T-helper 1 cell treated with Interleukin-12 subunit alpha and Interleukin-12 subunit beta and Interleukin-4 antibody, amounts not matched to agents 30 μg/mL and 1 μg/mL, for 36 hours (primary cell): Measurements from ENCODE around the gene FAM171A1.
"Not testable (repeated sequence)": the region's sequence is repeated elsewhere in the genome, so short reads cannot be mapped to it uniquely, and the experiment has no call there.

Experiments used
- H3K27ac Mint-ChIP-seq: one replicate; pipeline ENCODE4 v1.8.0; 2021; ENCODE audit warnings: mild to moderate bottlenecking, mixed read lengths
- H3K27me3 Mint-ChIP-seq: one replicate; pipeline ENCODE4 v1.8.0; 2021; ENCODE audit warnings: low read depth, mixed read lengths
- H3K36me3 Mint-ChIP-seq: one replicate; pipeline ENCODE4 v1.8.0; 2021; ENCODE audit warnings: low read depth, mixed read lengths
- H3K4me1 Mint-ChIP-seq: one replicate; pipeline ENCODE4 v1.8.0; 2021; ENCODE audit warnings: low read depth, mixed read lengths
- H3K4me3 Mint-ChIP-seq: one replicate; pipeline ENCODE4 v1.8.0; 2021; ENCODE audit warnings: mild to moderate bottlenecking, moderate library complexity, mixed read lengths
- H3K9me3 Mint-ChIP-seq: one replicate; pipeline ENCODE4 v1.8.0; 2021; ENCODE audit warnings: mixed read lengths

FAM171A1 gene

DNA sequence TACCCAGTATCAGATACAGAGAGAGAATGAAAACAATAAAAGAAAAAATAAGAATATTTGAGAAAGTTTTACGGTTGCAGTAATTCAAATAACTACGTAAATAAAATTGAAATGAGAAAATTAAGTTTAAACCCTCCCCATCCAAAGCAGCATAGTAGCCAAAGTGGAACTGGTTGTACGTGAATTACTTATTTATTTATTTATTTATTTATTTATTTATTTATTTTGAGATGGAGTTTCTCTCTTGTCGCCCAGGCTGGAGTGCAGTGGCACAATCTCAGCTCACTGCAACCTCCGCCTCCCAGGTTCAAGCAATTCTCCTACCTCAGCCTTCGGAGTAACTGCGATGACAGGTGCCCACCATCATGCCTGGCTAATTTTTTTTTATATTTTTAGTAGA lies 17.1 kb upstream of the FAM171A1 start:
- not testable (repeated sequence) for H3K27ac Mint-ChIP-seq, H3K4me1 Mint-ChIP-seq, H3K4me3 Mint-ChIP-seq, H3K36me3 Mint-ChIP-seq, H3K9me3 Mint-ChIP-seq
- H3K27me3 Mint-ChIP-seq = peaks cover 10% of the 10 kb centered on the region

- H3K4me3 Mint-ChIP-seq = no peak overlapping the region
- no peaks in the 10 kb centered on the region for H3K4me1 Mint-ChIP-seq
- peaks cover 10% of the 10 kb centered on the region for H3K27me3 Mint-ChIP-seq
- H3K9me3 Mint-ChIP-seq = no peaks in the 10 kb centered on the region
- H3K36me3 Mint-ChIP-seq = no peaks in the 10 kb centered on the region
- no peak overlapping the region for H3K27ac Mint-ChIP-seq
Measured at GRCh38 chr10:15387021-15387420, 15.9 kb upstream of the FAM171A1 start.

DNA sequence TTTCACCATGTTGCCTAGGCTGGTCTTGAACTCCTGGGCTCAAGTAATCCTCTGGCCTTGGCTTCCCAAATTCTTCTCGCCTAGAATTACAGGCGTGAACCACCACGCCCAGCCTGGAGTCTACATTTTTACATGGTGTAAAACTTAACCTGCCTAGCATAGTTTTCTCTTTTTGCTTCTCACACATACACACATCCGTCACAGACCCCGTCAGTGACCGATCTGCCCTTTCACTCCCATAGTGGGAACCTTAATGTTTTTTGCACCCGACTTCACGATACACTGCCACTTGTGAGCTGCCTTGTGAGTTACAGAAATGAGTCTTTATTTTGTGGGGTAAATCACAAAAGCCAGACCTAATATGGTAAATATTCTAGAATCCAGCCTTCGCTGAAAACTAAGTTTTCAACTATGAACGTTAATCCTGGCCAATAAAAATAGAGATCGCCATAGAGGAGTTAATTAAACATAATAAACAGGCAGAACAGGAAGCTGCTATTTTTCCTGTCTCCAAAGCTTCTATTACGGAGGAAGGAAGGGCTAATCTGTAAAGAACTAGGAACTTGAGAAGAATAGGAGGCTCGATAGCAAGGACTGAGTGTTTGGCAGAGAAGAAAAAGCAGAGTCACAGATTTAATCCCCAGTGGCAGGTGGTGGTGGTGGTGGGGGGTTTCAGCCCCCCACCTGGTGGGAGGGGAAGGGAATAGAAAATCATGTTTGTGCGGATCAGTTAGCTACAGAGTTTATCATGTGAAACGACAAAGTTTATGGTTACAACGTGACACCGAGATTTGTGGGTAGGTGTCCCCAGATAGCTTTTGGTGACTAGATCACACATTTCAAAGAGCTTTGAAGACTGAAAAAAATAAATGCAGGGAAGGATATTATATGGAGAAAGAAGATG lies 14.7 kb upstream of the FAM171A1 start:
- Mint-ChIP-seq H3K9me3 (no peaks in the 10 kb centered on the region), H3K27ac (no peak overlapping the region), H3K36me3 (no peaks in the 10 kb centered on the region)

DNA sequence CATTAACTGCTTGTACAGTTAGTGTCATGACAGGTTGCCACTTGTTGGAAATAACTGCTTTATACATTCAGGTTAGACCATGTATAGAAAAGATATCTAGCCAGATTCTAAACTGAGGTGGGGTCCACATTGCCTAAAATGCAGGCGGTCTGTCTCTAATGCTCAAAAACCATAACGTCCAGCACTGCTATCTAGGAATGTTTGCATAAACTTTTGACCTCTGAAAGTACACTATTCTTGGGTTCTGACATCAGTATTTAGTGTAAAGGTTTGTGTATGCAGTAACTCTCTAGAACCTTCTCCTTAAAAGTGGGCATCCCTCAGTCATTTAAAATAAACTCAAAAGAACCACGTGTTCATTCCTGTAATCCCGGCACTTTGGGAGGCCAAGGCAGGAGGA lies 10.3 kb upstream of the FAM171A1 start:
- no peak overlapping the region for H3K27ac Mint-ChIP-seq
- no peaks in the 10 kb centered on the region for H3K9me3 Mint-ChIP-seq
- H3K36me3 Mint-ChIP-seq = no peaks in the 10 kb centered on the region
- no peak overlapping the region for H3K4me3 Mint-ChIP-seq
- no peaks in the 10 kb centered on the region for H3K4me1 Mint-ChIP-seq
- H3K27me3 Mint-ChIP-seq = peaks cover 26% of the 10 kb centered on the region

More for the DNA sequence above, 14.7 kb upstream of the FAM171A1 start:
- no peaks in the 10 kb centered on the region for H3K4me1 Mint-ChIP-seq
- peaks cover 13% of the 10 kb centered on the region for H3K27me3 Mint-ChIP-seq
- no peak overlapping the region for H3K4me3 Mint-ChIP-seq

- H3K27me3 Mint-ChIP-seq = peaks cover 27% of the 10 kb centered on the region
Measured at GRCh38 chr10:15379078-15379477, 8.0 kb upstream of the FAM171A1 start.

GRCh38 chr10:15378569-15378968 lies 7.5 kb upstream of the FAM171A1 start:
- Mint-ChIP-seq H3K27me3 (peaks cover 32% of the 10 kb centered on the region), H3K9me3 (no peaks in the 10 kb centered on the region), H3K27ac (no peak overlapping the region), H3K4me3 (no peak overlapping the region), H3K36me3 (no peaks in the 10 kb centered on the region), H3K4me1 (no peaks in the 10 kb centered on the region)

More at GRCh38 chr10:15379078-15379477, 8.0 kb upstream of the FAM171A1 start:
- H3K4me3 Mint-ChIP-seq = no peak overlapping the region
- H3K27ac Mint-ChIP-seq = no peak overlapping the region
- no peaks in the 10 kb centered on the region for H3K4me1 Mint-ChIP-seq
- H3K36me3 Mint-ChIP-seq = no peaks in the 10 kb centered on the region
- no peaks in the 10 kb centered on the region for H3K9me3 Mint-ChIP-seq

- Mint-ChIP-seq H3K4me3 (no peak overlapping the region), H3K27me3 (peaks cover 53% of the 10 kb centered on the region), H3K4me1 (peaks cover 4% of the 10 kb centered on the region), H3K36me3 (no peaks in the 10 kb centered on the region), H3K9me3 (no peaks in the 10 kb centered on the region), H3K27ac (no peak overlapping the region)
Measured at GRCh38 chr10:15374566-15374965, 3.5 kb upstream of the FAM171A1 start.

DNA sequence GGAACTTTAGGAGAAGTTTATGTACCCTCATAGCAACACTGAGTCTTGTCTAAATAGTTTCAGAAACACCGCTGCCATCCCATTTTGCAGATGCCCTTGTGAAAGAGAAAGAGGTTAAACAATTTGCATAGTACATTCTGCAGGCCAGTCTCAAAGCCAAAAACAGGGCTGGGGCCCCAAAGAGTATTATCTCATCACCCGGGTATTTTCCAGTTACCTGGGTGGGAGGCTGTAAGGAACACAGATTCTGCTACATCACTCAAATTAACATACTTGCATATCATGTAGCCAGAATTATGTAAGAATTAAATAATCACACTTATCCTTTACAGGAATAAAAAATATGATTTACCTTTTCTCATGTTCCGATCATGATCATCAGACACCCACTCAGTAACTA lies 3.1 kb upstream of the FAM171A1 start:
- Mint-ChIP-seq H3K36me3 (no peaks in the 10 kb centered on the region), H3K27ac (no peak overlapping the region), H3K27me3 (peaks cover 58% of the 10 kb centered on the region), H3K9me3 (no peaks in the 10 kb centered on the region), H3K4me3 (no peak overlapping the region), H3K4me1 (peaks cover 4% of the 10 kb centered on the region)

DNA sequence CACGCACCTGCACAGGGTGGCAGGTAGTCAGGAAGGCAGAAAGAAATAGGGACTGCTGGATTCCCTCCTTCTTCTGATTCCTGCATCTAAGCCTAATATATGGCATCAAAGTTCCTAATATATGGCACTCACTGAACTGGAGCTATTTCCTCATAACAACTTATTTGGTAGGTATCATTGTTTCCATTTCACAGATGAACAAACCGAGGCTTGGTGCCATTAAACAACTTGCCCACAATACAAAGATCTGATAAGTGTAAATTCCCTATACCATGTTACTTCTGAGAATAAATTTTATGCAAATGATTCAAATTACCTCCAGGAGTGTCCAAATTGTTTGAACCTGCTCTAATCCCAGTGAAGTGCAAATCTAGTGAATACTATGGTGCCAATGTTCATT lies 2.1 kb upstream of the FAM171A1 start:
- H3K9me3 Mint-ChIP-seq = no peaks in the 10 kb centered on the region
- H3K27me3 Mint-ChIP-seq = peaks cover 67% of the 10 kb centered on the region
- H3K36me3 Mint-ChIP-seq = no peaks in the 10 kb centered on the region
- no peak overlapping the region for H3K27ac Mint-ChIP-seq
- peaks cover 4% of the 10 kb centered on the region for H3K4me1 Mint-ChIP-seq
- no peak overlapping the region for H3K4me3 Mint-ChIP-seq

DNA sequence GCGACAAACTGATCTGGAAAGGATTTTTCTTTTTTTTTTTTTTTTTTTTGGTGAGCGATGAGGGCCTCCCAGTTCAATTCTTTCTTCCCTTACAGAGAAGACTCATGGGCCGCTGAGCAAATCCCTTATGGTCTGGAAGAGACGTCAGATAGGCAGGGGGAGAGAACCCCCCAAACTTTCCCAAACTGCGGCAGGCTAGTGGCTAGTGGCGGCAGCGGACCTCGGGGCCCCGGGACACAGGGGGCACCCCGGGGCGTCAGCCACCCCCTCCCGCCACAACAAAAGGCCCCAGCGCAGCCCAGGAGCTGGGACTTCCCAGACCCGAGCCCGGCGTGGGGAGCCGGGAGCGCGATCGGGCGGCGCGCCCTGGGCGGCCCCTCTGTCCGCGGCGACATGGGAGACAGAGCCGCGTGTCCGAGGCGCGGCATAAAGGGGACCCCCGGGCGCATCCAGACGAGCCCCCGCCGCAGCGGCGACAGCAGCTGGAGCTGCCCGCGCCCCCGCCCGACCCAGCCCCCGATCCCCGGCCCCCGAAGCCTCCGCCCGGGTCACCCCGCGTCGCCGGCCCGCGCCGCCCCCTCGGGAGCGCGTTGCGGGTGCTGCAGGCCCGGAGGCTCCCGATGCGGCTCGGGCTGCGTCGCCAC lies 755 bp downstream of the FAM171A1 start:
- Mint-ChIP-seq H3K27ac (peak overlapping the region; percentile 55), H3K4me3 (peak overlapping the region; percentile 69), H3K4me1 (peaks cover 4% of the 10 kb centered on the region), H3K27me3 (peaks cover 73% of the 10 kb centered on the region), H3K9me3 (no peaks in the 10 kb centered on the region), H3K36me3 (no peaks in the 10 kb centered on the region)

DNA sequence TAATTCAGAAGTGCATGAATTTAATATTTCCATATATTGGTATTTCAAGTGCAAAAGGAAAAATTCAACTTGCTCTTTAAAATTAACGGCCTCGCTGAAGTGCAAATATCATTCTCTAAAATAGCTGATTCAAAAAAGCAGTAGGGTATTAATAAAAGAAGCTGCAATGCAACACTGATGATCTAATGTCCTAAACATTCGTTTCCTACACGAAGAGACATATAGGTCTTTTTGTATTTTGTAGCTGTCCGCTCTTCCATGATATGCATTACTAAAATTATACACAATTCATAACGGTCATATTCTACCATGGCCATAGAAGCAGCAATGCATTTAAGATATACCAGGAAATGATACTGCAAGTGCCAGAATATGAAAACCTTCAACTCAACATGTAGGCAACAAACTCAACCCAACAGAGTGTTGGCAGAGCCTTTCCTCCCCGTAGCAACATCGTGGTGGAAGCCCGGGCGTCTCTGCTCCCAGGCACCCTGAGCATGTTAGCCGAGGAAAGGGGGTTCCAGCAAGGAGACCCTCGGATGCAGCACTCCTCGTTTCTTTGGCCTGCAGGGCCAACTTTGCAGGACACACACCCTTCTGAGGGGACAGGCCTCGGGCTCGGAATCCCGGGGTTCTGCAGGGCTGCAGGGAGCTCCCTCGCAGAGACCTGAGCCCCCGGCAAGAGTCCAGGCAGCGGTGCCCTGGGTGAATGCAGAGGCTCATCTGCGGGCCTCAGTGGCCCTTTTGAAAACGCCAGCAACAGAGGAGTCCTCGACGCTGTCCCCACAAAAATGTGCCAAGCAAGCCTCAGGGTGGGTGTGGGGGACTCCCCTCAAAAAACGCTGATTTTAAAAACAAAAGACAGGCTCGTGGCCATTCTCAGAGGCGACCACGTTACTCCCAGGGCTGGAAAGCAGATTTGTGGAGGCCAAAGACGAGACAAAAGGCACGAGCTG lies 1.6 kb downstream of the FAM171A1 start:
- H3K4me3 Mint-ChIP-seq = peak overlapping the region; percentile 69
- H3K4me1 Mint-ChIP-seq = peaks cover 4% of the 10 kb centered on the region
- H3K27me3 Mint-ChIP-seq = peaks cover 75% of the 10 kb centered on the region
- no peaks in the 10 kb centered on the region for H3K9me3 Mint-ChIP-seq
- H3K36me3 Mint-ChIP-seq = no peaks in the 10 kb centered on the region
- peak overlapping the region; percentile 55 for H3K27ac Mint-ChIP-seq

GRCh38 chr10:15368101-15368855 lies 2.8 kb downstream of the FAM171A1 start:
- Mint-ChIP-seq H3K4me1 (peaks cover 4% of the 10 kb centered on the region), H3K9me3 (no peaks in the 10 kb centered on the region), H3K27ac (no peak overlapping the region), H3K4me3 (no peak overlapping the region), H3K36me3 (no peaks in the 10 kb centered on the region), H3K27me3 (peaks cover 66% of the 10 kb centered on the region)

GRCh38 chr10:15367296-15368085 lies 3.6 kb downstream of the FAM171A1 start:
- H3K9me3 Mint-ChIP-seq = no peaks in the 10 kb centered on the region
- no peak overlapping the region for H3K27ac Mint-ChIP-seq
- peaks cover 65% of the 10 kb centered on the region for H3K27me3 Mint-ChIP-seq
- no peak overlapping the region for H3K4me3 Mint-ChIP-seq
- H3K36me3 Mint-ChIP-seq = no peaks in the 10 kb centered on the region
- H3K4me1 Mint-ChIP-seq = no peaks in the 10 kb centered on the region
